ENCODE data around the gene TOMM40. TPM values are rescaled to one million over a fixed set of nuclear protein-coding genes. Genes with fewer than 3 reads are reported as not detected.
"Not testable (repeated sequence)": the region's sequence is repeated elsewhere in the genome, so short reads cannot be mapped to it uniquely, and the experiment has no call there.

Gene TOMM40
- polyA plus RNA-seq, 1 donor, result 31.1 TPM

DNA sequence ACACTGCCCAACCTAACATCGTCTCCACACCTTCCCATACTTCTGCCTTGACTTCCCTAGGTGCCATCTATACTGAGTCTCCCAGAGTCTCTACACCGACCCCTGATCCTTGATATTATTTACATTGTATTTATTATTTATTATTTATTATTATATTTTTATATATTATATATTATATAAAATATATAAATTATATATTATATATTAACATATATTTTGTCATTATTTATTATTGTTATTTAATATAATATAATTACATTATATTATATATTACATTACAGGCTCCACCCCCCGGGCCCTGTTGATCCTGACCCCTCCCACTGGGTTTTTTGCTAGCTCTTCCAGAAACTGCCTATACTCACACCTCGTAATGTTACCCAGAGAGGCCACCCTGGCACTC is 18.4 kb upstream of the TOMM40 start:
- no peak for DNase-seq

DNA sequence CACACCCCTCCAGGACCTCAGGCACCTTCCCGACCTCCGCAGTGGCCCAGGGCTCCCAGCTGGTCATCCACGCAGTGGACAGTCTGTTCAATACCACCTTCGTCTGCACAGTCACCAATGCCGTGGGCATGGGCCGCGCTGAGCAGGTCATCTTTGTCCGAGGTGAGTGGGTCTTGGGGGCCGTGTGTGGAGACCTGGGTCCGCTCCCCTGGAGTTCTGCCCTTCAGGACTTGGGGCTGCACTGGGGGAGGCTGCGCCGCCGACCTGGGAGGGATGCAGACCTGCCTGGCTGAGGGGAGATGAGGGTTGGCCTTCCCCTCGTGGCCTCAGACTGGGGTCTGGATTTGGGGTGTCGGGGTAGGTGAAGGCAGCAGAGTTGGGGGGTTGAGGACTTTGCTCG is 16.7 kb upstream of the TOMM40 start:
- no peak for DNase-seq

DNA sequence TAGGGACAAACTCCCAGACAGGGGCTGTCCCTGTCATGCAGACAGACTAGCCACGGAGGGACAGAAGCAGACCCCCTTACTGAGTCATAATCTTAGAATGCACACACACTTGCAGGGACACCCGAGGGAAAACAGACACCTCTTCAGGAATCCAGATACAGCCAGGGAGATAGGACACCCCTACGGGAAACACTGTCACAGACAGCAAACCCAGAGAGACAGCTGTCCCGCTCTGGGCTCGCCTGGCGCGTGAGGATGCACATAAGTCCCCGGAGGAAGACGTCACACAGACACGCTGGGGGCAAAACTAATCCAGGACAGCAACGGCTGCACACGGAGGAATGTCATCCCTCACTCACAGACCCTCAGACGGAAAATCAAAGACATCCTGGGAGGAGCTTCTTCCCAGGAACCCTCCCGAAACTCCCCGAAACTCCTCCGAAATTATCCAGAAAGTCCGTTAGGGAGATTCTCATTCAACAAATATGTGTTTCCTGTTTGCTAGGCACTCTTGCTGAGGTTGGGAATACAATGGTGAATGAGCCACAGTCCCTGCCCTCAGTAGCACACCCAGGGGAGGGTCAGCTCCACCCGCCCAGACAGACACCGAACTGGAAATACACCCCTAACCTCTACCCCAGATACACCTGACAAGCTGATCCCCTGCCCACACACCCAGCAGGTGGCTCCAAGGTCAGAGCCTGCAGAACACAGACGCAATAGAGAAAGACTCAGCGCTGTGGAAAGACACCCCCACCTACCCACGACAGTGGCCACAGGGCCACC is 15.2 kb upstream of the TOMM40 start:
- DNase-seq, result no peak

DNA sequence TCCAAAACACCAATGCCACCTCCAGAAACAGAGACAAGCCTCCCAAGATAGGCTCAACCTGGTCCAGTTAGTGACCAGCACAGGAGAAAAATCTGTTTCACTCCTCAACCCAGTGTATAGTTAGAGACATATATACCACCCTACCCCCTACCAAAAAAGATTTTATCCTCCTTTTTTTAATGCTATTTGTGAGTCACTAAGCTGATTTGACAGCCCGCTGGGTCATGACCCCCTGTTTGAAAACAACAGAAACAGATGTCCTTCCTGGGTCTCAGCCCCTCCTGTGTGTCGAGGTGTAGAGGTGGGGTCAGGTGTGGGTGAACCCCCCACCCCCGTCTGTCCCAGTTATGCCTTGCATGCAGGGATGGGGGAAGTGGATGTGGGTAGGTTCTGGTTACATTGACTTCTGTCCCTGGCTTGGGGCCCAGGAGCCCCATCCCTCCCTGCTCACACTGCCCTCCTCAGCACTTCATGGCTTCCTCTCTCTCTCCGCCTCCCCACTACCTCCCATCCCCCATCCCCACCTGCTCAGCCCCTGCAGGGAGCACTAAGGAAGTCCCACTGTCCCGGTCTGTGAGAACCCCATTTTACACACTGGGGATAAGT is 14.0 kb upstream of the TOMM40 start:
- DNase-seq, result no peak

DNA sequence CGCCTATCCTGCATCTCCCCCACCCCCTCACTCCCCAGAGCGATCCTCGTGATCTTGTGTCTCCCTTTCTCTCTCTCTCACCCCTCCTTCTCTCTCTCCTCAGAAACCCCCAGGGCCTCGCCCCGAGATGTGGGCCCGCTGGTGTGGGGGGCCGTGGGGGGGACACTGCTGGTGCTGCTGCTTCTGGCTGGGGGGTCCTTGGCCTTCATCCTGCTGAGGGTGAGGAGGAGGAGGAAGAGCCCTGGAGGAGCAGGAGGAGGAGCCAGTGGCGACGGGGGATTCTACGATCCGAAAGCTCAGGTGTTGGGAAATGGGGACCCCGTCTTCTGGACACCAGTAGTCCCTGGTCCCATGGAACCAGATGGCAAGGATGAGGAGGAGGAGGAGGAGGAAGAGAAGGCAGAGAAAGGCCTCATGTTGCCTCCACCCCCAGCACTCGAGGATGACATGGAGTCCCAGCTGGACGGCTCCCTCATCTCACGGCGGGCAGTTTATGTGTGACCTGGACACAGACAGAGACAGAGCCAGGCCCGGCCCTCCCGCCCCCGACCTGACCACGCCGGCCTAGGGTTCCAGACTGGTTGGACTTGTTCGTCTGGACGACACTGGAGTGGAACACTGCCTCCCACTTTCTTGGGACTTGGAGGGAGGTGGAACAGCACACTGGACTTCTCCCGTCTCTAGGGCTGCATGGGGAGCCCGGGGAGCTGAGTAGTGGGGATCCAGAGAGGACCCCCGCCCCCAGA is 12.8 kb upstream of the TOMM40 start:
- no peak for DNase-seq

DNA sequence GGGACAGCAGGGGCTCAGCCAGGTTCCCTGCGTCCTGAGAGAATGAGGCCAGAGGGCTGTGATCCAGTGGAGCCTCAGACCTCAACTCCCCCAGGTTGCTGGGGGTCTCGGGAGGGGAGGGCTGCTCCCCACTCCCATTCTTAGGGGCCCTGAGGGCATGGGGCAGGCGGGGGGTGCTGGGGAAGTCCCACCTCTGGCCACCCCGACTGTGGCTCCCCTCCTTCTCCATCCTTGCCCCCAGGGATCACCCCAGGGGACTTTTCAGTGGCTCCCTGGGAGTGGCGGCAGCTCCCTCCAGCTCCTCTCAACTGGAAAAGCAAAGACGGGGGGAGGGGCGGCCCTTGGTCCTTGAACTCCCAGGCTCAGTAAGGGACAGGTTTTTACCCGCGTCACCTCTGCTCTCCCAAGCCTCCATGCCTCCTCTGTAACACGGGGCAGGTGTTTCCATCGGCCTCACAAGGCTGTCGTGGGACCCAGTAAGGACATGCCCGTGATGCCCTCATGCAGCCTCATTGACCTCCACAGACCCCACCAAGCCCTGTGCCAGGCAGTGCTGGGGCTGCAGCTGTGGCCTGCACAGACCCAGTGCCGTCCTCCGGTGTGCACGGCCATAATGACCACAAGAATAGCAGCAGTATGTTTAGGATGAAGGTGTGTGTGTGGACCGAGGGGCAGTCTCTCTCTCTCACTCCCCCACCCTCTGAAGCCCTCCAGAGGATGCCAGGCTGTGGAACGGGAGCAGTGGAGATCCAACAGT is 11.6 kb upstream of the TOMM40 start:
- DNase-seq, result no peak

DNA sequence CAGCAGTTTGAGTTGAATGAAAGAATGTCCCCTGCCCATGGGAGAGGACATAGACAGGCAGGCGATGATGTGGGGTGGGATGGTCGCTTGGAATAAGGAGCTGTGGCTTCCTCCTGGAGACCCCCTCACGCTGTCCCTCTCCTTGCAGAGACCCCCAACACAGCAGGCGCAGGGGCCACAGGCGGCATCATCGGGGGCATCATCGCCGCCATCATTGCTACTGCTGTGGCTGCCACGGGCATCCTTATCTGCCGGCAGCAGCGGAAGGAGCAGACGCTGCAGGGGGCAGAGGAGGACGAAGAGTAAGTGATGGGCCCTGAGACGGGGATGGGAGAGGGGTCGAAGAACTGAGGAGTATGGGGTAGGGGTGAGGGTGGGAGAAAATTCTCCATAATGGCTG is 9.0 kb upstream of the TOMM40 start:
- DNase-seq, result no peak

DNA sequence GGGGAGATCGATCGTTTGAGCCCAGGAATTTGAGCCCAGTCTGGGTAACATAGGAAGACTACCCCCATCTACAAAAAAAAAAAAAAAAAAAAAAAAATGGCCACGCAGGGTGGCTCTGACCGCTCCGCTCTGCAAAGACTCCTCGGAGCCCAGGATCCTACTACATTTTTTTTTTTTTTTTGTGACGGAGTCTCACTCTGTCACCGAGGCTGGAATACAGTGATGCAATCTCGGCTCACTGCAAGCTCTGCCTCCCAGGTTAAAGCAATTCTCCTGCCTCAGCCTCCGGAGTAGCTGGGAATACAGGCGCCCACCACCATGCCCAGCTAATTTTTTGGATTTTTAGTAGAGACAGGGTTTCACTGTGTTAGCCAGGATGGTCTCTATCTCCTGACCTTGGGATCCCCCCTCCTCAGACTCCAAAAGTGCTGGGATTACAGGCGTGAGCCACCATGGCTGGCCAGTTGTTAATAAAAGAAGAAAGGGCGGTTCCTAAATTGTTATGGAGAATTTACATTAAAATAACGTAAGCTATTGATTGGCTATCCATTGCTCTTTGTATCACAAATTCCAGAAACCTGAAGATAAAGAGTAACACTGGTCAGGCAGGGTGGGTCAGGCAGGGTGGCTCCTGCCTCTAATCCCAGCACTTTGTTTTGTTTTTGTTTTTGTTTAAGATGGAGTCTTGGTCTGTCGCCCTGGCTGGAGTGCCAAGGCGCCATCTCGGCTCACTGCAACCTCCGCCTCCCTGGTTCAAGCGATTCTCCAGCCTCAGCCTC is 8.2 kb upstream of the TOMM40 start:
- not testable (repeated sequence) for DNase-seq

DNA sequence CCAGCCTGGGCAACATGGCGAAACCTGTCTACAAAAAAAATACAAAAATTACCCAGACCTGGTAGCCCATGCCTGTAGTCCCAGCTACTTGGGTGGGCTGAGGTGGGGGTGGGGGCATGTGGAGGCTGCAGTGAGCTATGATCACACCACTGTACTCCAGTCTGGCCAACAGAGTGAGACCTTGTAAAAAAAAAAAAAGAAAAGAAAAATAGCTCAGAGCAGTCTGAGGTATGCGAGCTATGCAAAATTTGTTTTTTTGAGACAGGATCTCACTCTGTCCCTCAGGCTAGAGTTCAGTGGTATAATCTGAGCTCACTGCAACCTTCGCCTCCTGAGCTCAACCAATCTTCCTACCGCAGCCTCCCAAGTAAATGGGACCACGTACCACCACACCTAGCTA is 7.1 kb upstream of the TOMM40 start:
- DNase-seq, result no peak

DNA sequence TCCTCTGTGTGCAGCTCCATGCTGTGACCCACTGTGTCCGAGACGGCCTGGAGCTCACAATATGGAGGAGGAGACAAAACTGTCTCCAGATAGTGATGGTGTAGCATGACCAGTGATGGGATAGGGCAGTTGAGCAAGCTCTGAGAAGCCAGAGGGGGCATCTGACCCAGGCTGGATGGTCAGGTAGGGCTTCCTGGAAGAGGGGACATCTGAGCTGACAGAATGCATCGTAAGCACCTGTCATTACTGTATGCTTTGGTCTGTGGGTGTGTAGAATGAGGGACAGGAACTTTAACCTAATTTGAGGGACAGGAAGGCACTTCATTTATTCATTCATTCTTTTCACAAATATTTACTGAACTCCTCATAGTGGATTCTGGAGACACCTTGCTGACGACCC is 6.5 kb upstream of the TOMM40 start:
- DNase-seq, result no peak

DNA sequence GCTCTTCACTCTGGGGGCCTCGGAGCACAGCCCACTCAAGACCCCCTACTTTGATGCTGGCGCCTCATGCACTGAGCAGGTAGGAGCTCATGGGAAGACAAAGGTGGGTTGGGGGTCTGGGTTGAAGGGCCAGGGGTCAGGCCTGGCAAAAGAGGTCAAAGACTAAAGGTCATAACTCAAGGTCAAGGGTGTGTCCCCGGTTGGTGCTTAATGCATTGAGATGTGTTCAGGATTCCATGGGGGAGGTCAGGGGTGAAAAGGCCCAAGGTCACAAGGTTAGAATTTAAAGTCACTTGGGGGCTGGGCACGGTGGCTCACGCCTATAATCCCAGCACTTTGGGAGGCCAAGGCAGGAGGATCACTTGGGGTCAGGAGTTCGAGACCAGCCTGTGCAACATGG is 4.9 kb upstream of the TOMM40 start:
- DNase-seq, result no peak

DNA sequence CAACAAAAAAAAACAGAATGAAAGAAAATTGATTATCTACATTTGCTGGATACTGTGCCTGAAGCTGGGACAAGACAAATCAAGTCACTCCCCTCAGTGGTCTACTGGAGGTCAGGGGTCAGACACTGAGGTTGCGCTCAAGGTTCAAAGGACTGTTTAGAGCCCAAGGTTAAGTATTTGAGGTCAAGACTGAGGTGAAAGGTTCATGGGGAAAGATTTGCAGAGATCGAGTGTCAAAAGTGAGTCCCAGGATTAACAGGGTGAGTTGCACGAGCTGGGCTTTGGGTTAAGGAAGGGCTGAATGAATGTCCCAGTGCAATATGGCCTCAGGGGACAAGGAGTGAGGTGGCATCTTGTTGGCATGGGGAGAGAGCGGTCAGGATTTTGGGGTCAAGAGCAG is 3.4 kb upstream of the TOMM40 start:
- DNase-seq, result no peak

DNA sequence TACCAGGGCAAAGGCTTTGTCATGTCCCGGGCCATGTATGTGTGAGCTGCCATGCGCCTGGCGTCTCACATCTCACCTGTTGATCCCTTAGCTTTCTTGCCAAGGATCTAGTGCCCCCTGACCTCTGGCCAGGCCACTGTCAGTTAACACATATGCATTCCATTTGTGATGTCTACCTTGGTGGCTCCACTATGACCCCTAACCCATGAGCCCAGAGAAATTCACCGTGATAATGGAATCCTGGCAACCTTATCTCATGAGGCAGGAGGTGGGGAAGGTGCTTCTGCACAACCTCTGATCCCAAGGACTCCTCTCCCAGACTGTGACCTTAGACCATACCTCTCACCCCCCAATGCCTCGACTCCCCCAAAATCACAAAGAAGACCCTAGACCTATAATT is 2.7 kb upstream of the TOMM40 start:
- not testable (repeated sequence) for DNase-seq

DNA sequence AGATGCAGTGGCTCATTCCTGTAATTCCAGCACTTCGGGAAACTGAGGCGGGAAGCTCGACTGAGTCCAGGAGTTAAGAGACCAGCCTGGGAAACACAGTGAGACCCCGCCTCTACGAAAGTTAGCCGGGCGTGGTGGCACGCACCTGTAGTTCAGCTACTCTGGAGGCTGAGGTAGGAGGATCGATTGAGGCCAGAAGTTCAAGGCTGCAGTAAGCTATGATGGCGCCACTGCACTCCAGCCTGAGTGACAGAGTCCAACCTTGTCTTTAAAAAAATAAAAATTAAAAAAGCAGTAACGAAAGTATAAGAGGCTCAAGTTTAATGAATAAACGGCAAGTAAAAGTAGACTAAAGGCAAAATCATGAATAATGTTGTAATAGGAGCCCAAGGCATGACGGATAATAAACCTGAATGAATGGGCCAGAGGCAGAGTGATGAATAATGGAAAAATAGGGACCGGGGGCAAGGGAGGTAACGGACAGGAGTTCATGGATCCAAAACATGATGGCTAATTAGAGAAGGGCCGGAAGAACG is 1.2 kb upstream of the TOMM40 start:
- DNase-seq, result no peak

DNA sequence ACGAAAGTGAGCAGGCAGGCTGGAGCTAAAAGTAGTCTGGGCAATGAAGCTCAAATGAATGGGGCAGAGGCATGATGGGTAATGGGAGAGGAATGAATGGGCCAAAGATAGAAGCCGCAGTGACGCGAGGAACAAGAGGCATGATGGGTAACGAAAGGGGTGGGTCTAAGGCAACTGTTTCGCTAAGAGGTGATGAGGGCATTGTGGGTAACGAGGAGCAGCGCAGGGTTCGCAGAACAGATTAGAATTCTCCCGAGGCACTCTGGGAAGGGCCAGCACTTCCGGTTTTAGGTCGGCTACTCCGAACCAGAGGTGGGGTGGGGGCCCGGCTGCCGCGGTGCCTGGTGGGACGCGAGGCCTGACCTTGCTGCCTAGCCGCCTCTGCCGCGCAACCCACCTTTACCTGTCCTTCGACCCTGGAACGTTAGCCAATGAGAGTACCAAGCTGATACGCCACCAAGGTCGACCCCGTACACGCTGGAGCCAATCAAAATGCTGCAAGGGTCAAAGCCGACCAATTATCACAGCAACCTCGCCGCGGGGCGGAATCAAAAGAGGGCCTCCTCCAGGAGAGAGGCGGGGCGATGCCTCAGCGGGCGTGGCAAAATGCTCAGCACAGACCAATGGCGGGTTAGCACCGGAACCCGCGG is 563 bp upstream of the TOMM40 start:
- peak; percentile 100 for DNase-seq

DNA sequence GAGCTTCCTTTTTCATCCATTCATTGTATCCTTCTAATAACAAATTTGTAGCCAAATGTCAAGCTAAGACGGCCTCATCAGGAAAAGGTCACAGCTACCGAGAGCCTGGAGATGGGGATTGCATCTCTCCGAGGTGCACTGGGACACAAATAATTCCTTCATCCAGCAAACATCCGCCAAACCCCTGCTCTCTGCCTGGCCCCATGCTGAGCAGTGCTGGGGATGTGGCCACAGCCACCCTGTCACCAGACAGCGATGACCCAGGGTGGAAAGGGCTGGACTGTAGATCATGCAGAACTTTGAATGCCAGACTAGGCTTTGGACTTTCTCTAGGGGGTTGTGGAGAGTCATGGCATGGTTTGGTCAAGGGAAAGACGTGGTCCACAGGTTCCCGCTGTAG is 1.9 kb downstream of the TOMM40 start:
- DNase-seq, result no peak

DNA sequence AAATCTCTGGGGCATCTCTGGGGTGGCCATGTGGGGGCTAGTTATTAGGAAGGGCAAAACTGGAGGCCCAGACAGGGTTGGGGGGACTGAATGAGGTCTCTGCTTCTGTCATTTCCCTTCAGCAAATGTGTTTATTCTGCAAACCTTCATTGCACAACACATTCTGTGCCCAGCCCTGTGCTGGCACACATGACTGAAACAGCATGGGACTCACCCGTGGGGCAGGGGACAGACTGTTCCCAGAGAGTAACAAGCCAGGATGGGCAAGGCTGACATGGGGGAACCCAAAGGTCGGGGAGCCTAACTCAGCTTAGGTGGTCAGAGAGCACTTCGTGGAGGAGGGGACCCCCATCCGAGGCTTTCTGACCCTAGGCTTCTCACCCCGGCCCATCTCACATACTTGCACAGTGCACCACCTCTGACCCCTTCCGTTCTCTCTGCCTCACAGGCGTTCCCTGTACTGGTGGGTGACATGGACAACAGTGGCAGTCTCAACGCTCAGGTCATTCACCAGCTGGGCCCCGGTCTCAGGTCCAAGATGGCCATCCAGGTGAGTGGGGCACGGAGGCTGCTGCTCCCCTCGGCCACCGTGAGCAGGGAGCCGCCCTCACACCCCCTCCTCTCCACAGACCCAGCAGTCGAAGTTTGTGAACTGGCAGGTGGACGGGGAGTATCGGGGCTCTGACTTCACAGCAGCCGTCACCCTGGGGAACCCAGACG is 2.4 kb downstream of the TOMM40 start:
- no peak for DNase-seq

DNA sequence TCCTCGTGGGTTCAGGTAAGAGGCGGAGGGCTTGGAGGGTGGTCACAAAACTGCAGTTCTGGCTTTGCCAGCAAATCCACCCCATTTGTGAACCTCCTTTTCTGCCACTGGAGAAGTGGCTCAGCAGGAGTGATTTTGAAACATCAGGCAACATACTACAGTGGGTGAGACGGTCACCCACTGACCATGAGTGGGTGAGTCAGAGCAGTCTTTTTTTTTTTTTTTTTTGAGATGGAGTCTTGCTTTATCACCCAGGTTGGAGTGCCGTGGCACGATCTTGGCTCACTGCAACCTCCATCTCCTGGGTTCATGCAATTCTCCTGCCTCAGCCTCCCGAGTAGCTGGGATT is 3.0 kb downstream of the TOMM40 start:
- DNase-seq, result no peak

DNA sequence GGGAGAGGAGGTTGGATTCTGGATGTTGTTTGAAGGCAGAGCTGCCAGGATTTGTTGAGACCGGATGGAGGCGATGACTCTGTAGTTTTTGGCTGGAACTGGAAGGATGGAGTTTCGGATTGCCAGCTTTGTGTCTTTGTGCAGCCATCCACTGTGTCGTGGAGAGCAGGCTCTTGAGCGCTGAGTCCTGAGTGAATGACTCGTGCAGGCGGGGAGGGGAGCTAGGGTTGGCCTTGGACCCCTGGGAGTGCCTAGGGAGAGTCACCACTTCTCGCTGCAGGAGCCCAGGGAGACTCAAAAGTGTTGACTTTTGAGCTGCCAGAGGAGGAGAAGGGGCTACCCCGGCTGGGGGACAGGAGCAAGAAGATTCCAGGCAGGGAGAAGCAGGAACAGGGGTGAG is 3.9 kb downstream of the TOMM40 start:
- DNase-seq, result no peak

DNA sequence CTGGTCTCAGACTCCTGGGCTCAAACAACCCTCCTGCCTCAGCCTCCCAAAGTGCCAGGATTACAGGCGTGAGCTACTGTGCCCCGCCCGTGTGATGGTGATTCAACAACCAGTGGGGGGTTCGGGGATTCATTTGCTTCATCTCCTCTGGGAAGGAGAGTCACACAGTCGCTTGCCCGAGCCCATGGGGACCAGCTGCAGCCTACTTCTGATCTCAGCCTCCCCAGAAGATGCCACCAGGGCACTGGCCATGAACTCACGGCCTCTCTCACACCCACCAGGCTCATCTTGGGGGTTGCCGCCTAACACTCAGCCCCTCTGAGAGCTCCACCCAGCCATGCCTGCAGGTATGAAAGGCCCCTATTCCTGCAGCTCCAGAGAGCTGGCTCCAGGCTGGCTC is 6.8 kb downstream of the TOMM40 start:
- no peak for DNase-seq
